Testis (tissue), 2 donors: Measurements from ENCODE around the gene WFDC12.

Experiments
- CTCF ChIP-seq, 3 experiments: fragments of 450-650 bp in 2 of 3; fragments of 200-600 bp in 1 of 3; sonication (generic) in 1 of 3; IDR thresholded peaks; one replicate each; pipeline ENCODE4 v1.5.1; 2016 to 2019; ENCODE audit warnings: antibody characterized with exemption in 3 of 3, mild to moderate bottlenecking in 2 of 3, moderate library complexity in 1 of 3
- POLR2A ChIP-seq: fragments of 450-650 bp; IDR thresholded peaks from one replicate; pipeline ENCODE4 v1.6.1; 2017; ENCODE audit warnings: antibody characterized with exemption, mild to moderate bottlenecking, moderate library complexity

DNA sequence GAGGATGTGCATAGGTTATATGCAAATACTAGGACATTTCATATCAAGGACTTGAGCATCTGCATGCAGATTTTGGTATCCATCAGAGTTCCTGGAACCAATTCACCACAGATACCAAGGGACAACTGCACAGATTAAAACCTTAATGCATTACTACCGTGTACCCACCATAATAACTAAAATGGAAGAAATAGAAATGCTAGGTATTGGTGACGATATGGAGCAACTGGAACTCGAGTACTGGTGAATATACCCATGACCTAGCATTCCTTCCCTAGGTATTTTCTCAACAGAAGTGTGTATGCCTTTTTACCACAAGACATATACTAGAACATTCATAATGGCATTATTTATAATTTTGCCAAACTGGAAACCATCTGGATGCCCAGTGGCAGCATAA lies 41.8 kb downstream of the WFDC12 start:
- TF ChIP-seq CTCF (IDR thresholded peaks at IDR 0.05), result no peak
- TF ChIP-seq POLR2A, result no peak
